GM21447 (cell line): ENCODE results near the gene EYS.
A peak's percentile ranks its signal among the peaks of the same experiment; 100 is the strongest.
"Not testable (repeated sequence)": the region's sequence is repeated elsewhere in the genome, so short reads cannot be mapped to it uniquely, and the experiment has no call there.

ENCODE experiments used
- ATAC-seq: cut with Tn5 transposase; IDR thresholded peaks from one replicate; pipeline ENCODE4 v1.9.1; 2021; ENCODE audit not compliant: unreplicated experiment

Gene EYS

DNA sequence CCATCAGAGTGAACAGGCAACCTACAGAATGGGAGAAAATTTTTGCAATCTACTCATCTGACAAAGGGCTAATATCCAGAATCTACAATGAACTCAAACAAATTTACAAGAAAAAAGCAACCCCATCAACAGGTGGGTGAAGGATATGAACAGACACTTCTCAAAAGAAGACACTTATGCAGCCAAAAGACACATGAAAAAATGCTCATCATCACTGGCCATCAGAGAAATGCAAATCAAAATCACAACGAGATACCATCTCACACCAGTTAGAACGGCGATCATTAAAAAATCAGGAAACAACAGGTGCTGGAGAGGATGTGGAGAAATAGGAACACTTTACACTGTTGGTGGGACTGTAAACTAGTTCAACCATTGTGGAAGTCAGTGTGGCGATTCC is 1773.1 kb downstream of the EYS start:
- ATAC-seq = not testable (repeated sequence)

DNA sequence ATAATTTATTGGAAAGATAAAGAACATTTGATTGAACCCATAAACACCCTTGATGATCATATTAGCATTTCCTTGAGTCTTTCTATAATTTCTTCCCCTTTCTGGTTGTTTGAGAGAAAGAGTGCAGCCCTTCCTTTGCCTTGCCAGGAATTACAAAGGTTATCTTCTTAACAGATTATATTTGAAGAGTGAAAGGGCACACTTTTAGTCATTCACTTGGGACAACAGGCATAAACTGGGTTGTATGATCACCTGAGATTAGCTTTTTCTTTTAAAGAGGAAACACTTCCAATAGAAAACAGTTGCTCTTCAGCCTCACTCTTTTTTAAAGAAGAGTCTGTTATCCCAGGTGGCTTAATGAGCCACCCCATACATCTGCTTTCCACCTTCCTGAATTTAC is 1776.2 kb downstream of the EYS start:
- ATAC-seq = no peak

DNA sequence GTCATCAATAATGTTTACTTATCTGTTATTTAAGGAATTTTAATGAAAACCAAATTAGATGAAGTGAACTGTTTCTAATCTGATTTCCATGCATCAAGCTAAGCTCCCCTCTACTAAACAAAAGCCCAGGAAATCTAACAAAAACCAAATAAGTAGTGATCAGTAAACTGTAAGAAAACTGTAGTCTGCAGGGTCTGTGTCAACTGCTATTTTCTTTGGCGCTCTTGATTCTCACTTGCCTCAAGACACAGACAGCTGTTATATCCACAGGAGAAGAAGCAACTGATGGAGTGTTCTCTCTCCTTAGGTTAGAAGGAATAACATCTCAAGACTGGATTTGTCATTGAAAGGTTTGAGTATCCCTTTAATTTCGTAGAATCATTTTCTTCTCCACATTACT is 1777.9 kb downstream of the EYS start:
- no peak for ATAC-seq

DNA sequence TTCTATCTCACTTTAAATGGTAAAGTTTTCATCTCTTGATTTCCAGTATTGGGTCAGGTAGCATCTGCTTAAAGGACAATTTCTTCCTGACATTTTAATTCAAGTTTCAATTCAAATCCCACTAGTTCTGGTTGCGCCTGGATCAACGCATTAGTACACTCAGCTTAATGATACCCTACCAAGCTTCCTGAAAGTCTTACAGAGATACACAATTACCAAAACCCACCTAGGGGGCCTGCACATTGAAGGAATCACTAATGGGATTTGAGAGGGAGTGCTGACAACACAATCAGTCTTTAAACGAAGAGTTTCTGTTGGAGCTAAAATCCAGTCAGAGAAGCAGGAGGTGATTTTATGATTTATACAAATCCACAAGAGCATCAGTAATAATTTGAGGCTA is 1778.4 kb downstream of the EYS start:
- ATAC-seq = no peak

DNA sequence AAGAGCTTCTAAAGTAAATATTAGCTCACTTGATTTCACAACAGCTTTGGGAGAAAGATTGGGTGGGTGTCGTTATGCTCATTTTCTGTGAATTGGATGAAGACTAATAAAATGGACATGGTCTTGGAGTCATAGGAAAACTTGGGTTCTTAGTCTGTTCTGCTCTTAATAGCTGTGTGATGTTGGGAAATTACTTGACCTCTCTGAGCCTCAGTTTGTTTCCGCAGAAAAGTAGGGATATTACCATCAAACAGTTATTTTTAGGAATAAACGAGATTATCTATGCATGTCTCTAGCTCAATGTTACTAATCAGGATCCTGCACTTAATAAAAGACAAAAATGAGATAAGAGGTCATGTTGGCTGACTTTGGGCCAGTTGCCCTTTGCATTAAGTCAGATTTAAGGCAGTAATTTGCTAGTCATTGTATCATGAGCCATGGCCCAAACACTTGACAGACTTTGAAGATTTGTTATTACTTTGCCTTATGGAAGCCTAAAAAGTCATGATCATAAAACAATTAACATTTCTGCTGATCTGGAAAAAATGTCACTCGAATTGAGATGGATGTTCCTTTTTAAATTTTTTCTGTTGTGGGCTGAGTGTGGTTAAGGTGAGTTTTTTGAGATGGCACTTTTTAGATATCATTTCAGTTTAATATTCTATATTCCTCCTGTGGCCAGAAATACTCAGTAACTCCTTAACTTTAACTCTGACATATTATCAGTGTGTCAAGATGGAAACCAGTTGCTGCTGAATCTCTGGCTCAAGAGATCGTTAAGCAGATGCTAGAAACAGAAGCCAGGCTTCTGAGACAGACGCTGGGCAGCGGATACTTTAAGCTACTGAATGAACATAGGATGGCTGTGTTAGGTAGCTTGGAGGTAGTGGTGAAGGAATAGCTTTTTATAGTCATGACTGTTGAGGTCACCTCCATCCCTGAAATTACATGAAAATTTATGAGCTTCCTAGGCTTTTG is 1779.8 kb downstream of the EYS start:
- ATAC-seq = no peak

DNA sequence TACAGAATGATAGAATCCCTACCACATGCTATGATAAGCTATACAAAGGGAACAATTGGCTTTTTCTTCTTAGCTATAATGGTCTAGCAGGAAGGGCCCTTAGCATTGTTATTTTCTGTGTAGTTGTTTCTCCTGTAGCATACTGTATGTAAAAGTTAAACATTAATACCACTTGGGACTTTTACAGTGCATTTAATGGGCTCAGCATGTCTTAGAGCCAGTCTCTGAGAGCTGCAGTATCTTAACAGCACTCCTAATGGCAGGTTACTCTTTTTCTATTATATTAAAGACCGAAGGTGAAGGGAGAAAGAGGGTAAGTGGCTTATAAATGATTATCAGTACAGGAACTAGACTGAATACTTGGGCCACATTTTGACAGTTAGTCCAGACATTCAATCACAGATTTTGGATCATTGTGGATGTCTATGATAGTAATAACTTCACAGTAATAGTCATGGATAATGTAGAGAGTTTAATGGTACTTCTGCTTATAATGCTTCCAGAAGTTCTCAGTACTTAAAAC is 1780.7 kb downstream of the EYS start:
- ATAC-seq = no peak

DNA sequence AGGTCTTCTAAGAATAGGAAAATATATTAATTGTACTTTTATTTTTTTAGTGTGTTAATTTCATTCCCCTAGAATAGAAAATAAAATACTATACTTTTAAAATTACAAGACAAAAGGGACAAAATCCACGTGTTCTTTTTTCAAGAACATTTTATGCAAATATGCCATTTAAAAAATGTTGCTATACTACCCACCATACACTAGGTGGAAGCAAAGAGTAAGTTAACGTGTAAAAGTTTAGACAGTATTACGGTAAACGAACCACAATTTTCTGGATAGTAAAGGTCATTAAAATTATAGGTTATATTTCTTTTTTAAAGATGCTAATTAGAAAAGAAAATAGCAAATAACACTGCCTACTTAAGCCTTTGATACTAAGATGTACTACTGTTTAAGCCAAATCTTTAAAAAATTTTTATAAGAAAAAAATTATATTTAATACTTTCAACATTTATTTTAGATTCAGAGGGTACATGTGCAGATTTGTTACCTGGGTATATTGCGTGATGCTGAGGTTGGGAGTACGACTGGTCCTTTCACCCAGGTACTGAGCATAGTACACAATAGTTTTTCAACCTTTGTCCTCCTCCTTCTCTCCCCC is 1783.8 kb downstream of the EYS start:
- peak; percentile 85 for ATAC-seq

DNA sequence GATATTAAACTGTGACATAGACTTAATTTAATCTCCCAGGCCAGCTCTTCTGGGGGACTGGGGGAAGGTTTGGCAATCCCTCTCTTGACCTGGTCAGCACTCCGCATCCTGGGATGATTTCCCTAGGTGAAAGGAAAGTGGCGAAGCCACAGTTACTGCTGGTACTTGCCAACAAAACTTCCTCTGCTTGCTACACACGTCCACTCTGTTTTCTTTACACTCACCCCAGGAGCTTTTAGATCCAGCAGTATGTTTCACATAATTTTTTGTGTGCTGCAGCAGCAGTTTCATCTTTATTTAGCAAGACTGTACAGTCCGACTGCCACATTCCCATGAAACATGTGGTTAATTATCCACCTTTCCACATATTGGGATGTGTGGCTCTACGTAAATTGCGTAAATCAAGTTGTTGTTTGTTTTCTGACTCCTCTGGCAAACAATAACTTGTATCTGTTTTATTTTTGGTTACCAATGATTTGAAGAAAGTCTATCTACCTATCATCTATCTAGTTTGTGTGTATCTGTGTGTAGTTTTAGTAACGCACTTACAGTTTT is 1787.4 kb downstream of the EYS start:
- no peak for ATAC-seq

DNA sequence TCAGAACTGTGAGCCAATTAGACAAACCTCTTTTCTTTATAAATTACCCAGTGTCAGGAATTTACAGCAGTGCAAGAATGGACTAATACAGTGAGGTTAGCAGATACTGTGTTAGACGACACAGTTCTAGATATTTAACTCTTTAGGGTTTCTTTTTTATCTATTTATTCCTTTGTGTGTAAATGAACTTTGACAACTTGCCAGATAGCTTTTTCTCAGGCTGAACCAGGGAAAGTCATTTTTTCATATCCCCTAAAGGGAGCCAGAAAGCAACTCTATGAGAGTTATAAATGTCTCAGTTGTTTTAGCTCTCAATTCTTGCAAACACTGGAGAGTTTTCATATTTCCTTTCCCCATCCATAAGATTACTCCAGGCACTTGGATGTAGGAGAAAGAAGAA is 1794.1 kb downstream of the EYS start:
- ATAC-seq = no peak

DNA sequence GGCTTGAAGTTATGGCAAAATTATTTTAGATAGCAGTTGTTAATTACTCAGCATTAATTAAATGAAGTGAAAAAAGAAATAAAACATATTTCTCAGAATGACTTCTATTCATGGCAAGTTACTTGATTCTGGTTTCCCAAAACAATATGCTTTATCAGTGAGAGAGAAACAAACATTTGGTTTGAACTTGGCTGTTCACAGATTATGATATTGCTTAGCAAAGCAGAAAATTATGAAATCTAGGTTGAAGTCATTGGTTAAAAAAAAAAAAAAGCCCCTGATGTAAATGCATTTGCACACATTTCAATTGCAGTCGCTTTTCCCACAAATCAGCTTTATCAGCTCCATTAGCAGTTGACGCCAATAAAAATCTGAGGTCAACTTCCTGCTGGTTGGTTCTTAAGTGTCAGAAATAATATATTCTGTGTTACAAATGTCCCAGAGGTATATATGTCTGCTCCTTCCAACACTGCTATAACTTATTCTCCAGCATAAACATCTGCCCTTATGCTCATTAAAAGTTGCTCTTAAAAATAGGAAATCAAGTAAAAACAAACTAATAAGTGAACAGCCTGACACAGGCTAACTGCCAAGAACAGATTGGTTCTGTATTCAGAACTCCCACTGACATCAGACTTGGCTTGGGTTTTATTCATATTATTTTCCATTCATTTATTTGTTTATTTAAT is 1796.0 kb downstream of the EYS start:
- no peak for ATAC-seq

DNA sequence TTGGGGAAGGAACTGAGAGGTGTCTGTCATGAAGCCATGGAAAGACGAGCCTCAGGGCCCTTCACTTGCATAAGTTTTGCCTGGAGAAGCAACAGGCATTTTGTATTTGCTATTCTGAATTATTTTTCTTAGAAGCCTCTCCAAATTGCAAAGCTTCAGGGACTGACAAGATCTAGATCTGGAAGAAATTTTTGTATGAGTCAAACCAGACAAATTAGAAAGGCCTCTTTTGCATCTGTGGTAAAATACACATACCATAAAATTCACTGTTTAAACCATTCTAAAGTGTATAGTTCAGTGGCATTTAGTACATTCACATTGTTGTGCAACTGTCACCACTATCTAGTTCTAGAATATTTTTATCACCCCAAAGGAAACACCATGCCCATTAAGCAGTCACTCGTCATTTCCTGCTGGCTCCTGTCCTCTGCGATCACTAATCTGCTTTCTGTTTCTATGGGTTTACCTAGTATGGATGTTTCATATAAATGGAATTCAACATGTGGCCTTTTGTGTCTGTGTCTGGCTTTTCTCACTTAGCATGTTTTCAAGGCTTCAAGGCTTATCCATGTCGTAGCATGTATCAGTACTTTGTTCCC is 1802.3 kb downstream of the EYS start:
- no peak for ATAC-seq

DNA sequence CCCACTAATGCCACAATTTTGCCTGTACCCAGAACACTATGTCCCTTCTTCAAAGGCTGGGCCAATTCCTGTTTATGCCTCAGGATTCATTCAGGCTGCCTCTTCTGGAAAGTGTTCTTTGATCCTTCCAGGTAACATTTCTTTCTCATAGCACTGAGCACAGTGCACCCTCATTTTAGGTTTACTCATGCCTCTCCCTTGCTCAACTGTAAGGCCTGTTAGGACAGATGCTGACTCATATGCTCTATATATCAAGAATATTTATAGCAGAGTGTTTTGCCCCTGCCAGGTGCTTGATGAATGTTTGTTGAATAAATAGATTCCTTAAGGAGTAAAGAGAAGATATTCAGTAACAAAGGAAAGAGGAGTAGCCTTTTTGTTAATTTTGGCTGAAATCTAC is 1807.5 kb downstream of the EYS start:
- ATAC-seq = no peak

DNA sequence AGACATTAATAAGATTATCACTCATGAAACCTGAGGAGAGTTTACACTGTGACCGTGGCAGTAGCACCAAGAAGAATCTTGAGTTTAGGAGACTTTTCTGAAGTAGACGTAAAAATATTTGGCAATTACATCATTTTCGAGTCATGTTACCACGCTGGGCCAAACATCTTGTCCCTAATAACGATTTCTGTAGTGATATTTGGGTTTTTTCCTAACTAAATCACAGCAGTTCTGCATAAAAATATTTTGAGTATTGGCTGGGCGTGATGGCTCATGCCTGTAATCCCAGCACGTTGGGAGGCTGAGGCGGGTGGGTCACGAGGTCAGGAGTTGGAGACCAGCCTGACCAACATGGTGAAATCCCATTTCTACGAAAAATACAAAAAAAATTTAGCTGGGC is 1809.1 kb downstream of the EYS start:
- no peak for ATAC-seq

DNA sequence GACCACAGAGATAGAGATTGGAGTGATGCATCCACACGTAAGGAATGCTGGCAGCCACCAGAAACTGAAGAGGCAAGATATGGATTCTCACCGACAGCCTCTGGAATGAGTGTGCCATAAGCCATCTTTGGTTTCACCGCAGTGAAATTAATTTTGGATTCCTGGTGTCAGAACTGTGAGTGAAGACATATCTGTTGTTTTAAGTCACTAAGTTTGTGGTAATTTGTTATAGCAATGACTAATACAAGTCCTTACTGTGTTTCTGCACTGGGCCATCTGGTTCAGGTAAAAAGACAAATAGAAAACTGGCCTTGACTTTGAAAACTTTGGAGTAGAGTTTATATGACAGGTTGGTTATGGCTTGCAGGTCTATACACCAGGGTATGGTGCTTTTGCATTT is 1809.6 kb downstream of the EYS start:
- no peak for ATAC-seq

DNA sequence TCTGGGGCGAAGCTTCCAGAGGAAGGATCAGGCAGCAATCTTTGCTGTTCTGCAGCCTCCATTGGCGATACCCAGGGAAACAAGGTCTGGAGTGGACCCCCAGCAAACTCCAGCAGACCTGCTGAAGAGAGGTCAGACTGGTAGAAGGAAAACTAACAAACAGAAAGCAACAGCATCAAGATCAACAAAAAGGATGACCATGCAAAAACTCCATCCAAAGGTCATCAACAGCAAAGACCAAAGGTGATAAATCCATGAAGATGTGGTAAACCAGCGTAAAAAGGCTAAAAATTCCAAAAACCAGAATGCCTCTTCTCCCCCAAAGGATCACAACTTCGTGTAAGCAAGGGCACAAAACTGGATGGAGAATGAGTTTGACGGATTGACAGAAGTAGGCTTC is 1818.6 kb downstream of the EYS start:
- no peak for ATAC-seq

DNA sequence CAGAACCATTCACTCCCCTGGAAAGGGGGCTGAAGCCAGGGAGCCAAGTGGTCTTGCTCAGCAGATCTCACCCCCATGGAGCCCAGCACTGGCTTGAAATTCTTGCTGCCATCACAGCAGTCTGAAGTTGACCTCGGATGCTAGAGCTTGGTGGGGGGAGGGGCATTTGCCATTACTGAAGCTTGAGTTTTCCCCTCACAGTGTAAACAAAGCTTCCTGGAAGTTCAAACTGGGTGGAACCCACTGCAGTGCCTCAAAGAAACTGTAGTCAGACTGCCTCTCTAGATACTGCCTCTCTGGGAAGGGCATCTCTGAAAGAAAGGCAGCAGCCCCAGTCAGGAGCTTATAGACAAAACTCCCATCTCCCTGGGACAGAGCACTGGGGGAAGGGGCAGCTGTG is 1819.2 kb downstream of the EYS start:
- ATAC-seq = not testable (repeated sequence)

DNA sequence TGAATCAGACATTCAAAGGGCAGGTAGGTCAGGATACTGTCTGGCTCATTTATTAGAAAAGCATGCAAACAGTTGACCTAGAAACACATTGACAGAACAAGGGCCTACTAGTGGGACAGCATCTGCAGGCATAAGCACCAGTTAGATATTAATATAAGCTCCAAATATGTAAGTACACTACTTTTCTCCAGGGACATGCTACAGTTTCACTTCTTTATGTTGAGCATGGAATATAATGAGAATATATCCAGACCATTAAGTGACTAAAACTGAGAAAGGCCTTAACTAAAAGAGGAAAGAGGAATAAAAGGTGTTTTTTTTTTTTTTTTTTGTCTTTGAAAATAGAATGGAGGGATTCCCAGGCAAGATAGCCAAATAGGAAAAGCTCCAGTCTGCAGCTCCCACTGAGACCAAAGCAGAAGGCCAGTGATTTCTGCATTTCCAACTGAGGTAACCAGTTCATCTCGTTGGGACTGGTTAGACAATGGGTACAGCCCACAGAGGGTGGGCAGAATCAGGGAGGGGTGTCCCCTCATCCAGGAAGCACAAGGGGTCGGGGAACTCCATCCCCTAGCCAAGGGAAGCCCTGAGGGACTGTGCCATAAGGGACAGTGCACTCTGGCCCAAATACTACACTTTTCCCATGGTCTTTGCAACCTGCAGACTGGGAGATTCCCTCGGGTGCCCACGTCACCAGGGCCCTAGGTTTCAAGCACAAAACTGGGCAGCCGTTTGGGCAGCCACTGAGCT is 1819.8 kb downstream of the EYS start:
- ATAC-seq = no peak

DNA sequence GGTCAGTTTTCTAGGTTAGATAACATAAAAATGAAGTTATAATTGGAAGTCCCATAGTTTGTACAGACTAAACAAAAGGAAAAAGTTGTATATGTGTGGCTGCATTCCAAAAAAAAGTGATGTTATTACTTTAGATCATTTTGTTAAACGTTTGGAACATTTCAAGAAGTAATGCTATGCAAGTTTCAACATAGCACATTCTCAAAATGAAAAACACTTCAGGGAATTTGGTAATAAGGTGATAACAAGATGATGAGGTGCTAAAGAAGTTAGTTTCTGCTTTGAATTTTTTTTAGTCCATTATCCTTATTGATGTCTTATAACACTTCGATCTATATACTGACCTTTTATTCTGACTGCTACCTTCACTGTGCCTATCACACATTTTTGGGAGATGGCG is 1820.7 kb downstream of the EYS start:
- ATAC-seq = no peak

DNA sequence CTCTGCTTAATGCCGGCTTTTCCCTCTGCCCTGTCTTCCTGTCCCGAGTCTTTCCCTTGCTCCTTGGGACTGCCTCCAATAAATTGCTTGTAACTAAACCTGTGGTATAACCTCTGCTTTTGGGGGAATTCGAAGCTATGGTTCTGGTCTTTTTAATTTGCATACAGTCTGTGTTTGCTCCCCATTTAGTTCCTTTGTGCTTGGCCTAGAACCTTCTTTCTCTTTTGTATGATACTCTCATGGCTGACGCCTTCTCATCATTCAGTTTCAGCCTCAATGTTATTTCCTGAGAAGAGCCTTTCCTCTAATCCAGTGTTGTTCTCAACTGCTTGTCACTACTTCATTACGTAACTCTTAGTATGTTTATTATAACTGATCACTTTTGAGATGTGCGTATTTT is 1823.4 kb downstream of the EYS start:
- ATAC-seq = no peak

DNA sequence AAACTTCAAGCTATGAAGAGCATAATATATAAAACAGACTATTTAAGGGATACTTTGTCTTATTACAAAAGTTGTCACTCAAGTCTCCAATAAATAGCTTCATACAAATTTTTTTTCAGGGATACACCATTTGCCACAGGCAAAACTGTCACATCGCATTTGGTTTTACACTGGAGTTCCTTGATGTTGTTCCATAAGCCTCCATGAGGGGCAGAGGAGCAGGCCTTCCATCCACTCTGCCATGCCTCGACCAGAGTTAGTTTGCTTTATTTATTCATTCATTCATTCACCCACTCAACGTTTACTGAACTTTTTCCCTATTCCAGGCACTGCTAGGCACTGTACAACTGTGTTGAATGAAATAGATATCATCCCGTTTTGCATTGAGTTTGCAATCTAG is 1824.8 kb downstream of the EYS start:
- no peak for ATAC-seq
